Measurements from ENCODE around the gene ANO2.

GRCh38 chr12:5965950-5966383 is 20.9 kb upstream of the ANO2 start:
- TF ChIP-seq CTCF (IDR thresholded peaks at IDR 0.05) (peak; percentile 30 to 55 (median 42)), POLR2A (IDR thresholded peaks at IDR 0.05) (no peak)

Data from uterus (tissue), 2 donors.